Fibroblast of peridontal ligament (primary cell): Measurements from ENCODE around the gene VAPB.
A peak's percentile ranks its signal among the peaks of the same experiment; 100 is the strongest.
"Not testable (repeated sequence)": the region's sequence is repeated elsewhere in the genome, so short reads cannot be mapped to it uniquely, and the experiment has no call there.

Source experiments
- DNase-seq: peaks from one replicate; pipeline ENCODE4 v3.0.0-alpha.2; 2010; ENCODE audit errors: extremely low read depth

The VAPB gene

GRCh38 chr20:58407966-58408557 is 19.0 kb downstream of the VAPB start:
- no peak for DNase-seq

- no peak for DNase-seq
Measured at GRCh38 chr20:58408603-58409246, 19.7 kb downstream of the VAPB start.

- DNase-seq: not testable (repeated sequence)
Measured at GRCh38 chr20:58414216-58414615, 25.2 kb downstream of the VAPB start.

GRCh38 chr20:58414786-58415185 is 25.8 kb downstream of the VAPB start:
- DNase-seq: not testable (repeated sequence)

GRCh38 chr20:58416057-58416456 is 27.0 kb downstream of the VAPB start:
- no peak for DNase-seq

- DNase-seq: no peak
Measured at GRCh38 chr20:58416835-58417234, 27.8 kb downstream of the VAPB start.

GRCh38 chr20:58417438-58417837 is 28.4 kb downstream of the VAPB start:
- no peak for DNase-seq

GRCh38 chr20:58418949-58419748 is 30.1 kb downstream of the VAPB start:
- DNase-seq: no peak

- DNase-seq: peak; percentile 50
Measured at GRCh38 chr20:58420798-58421496, 31.9 kb downstream of the VAPB start.

GRCh38 chr20:58421497-58421850 is 32.4 kb downstream of the VAPB start:
- no peak for DNase-seq

- DNase-seq: no peak
Measured at GRCh38 chr20:58424218-58424969, 35.4 kb downstream of the VAPB start.

GRCh38 chr20:58427571-58427970 is 38.5 kb downstream of the VAPB start:
- DNase-seq: not testable (repeated sequence)

GRCh38 chr20:58428364-58428763 is 39.3 kb downstream of the VAPB start:
- DNase-seq: no peak

- no peak for DNase-seq
Measured at GRCh38 chr20:58429303-58429702, 40.3 kb downstream of the VAPB start.

- peak; percentile 84 for DNase-seq
Measured at GRCh38 chr20:58431134-58431533, 42.1 kb downstream of the VAPB start.

- DNase-seq: peak; percentile 87
Measured at GRCh38 chr20:58432186-58432954, 43.3 kb downstream of the VAPB start.

- no peak for DNase-seq
Measured at GRCh38 chr20:58433029-58433647, 44.1 kb downstream of the VAPB start.

- DNase-seq: peak; percentile 66
Measured at GRCh38 chr20:58433759-58434158, 44.7 kb downstream of the VAPB start.

GRCh38 chr20:58434326-58434725 is 45.3 kb downstream of the VAPB start:
- no peak for DNase-seq

- DNase-seq: no peak
Measured at GRCh38 chr20:58435237-58435636, 46.2 kb downstream of the VAPB start.
